HepG2 (cell line): Measurements from ENCODE around the gene RELB.

Experiments used
- BRCA1 ChIP-seq: sonication (generic); formaldehyde crosslinking; IDR thresholded peaks from 2 replicates; pipeline ENCODE4 v1.4.0; 2020; ENCODE audit warnings: missing genetic modification reagents
- CREM ChIP-seq, 2 experiments: sonication (generic) in 1 of 2; formaldehyde crosslinking in 1 of 2; IDR thresholded peaks; 2 replicates each; pipeline versions ENCODE4 v1.4.0 to v1.6.1; 2016 to 2020; ENCODE audit warnings: antibody characterized with exemption in 1 of 2, mild to moderate bottlenecking in 1 of 2, missing genetic modification reagents in 1 of 2
- GTF2F1 ChIP-seq: fragments of 150-350 bp; IDR thresholded peaks from 2 replicates; pipeline ENCODE4 v1.6.1; 2014; ENCODE audit warnings: low read length
- RFX5 ChIP-seq: IDR thresholded peaks from 2 replicates; pipeline ENCODE4 v1.6.1; 2011; ENCODE audit warnings: low read depth, low read length, improper control_type of control experiment
- TARDBP ChIP-seq: sonication (generic); formaldehyde crosslinking; IDR thresholded peaks from 2 replicates; pipeline ENCODE4 v1.8.0; 2022; ENCODE audit warnings: mild to moderate bottlenecking, missing genetic modification reagents
- ZNF121 ChIP-seq: sonication (generic); formaldehyde crosslinking; IDR thresholded peaks from 2 replicates; pipeline ENCODE4 v1.5.0; 2020; ENCODE audit warnings: mild to moderate bottlenecking, missing genetic modification reagents
- ZNF614 ChIP-seq: IDR thresholded peaks from 2 replicates; pipeline ENCODE4 v1.6.1; 2018; ENCODE audit warnings: missing biosample characterization, missing genetic modification reagents, inconsistent platforms, borderline replicate concordance
- ZNF678 ChIP-seq: sonication (generic); formaldehyde crosslinking; IDR thresholded peaks from 2 replicates; pipeline ENCODE4 v1.4.0; 2020; ENCODE audit warnings: mild to moderate bottlenecking, missing genetic modification reagents
- TF ChIP-seq, protein P1 (sequence below): sonication (generic); formaldehyde crosslinking; IDR thresholded peaks from 2 replicates; pipeline ENCODE4 v1.8.1; 2023; ENCODE audit warnings: mild to moderate bottlenecking, missing genetic modification reagents

- TF ChIP-seq BRCA1 (CRISPR knock-in tag) (no peak), TARDBP (CRISPR knock-in tag) (no peak), CREM (IDR thresholded peaks at IDR 0.05) (no peak), CREM (CRISPR knock-in tag; IDR thresholded peaks at IDR 0.05) (no peak), GTF2F1 (no peak), RFX5 (no peak), ZNF121 (CRISPR knock-in tag) (no peak), ZNF614 (CRISPR knock-in tag) (no peak), ZNF678 (no peak)
- TF ChIP-seq, protein P1, sequence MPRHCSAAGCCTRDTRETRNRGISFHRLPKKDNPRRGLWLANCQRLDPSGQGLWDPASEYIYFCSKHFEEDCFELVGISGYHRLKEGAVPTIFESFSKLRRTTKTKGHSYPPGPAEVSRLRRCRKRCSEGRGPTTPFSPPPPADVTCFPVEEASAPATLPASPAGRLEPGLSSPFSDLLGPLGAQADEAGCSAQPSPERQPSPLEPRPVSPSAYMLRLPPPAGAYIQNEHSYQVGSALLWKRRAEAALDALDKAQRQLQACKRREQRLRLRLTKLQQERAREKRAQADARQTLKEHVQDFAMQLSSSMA (CRISPR knock-in tag) = no peak
Measured at GRCh38 chr19:45068041-45068440, 66.8 kb downstream of the RELB start.
